Measurements from ENCODE around the gene RASGRF2.

Gene RASGRF2

GRCh38 chr5:81183811-81184748 is 223.9 kb downstream of the RASGRF2 start:
- TF ChIP-seq TAF1 (IDR thresholded peaks at IDR 0.05; ENCODE audit: borderline replicate concordance, low read depth, low read length) (no peak), POLR2A (IDR thresholded peaks at IDR 0.05; ENCODE audit: low read depth, low read length) (no peak), POLR2AphosphoS5 (IDR thresholded peaks at IDR 0.05; ENCODE audit: low read depth, low read length) (no peak)
- no peak for FAIRE-seq
- no peak for DNase-seq (ENCODE audit: insufficient read length)

GRCh38 chr5:81184749-81185110 is 224.6 kb downstream of the RASGRF2 start:
- no peak for DNase-seq (ENCODE audit: insufficient read length)
- no peak for TF ChIP-seq TAF1 (IDR thresholded peaks at IDR 0.05; ENCODE audit: borderline replicate concordance, low read depth, low read length)
- no peak for TF ChIP-seq POLR2AphosphoS5 (IDR thresholded peaks at IDR 0.05; ENCODE audit: low read depth, low read length)
- no peak for TF ChIP-seq POLR2A (IDR thresholded peaks at IDR 0.05; ENCODE audit: low read depth, low read length)
- FAIRE-seq, result no peak

- DNase-seq (ENCODE audit: insufficient read length), result no peak
- peak; percentile 48 for FAIRE-seq
- no peak for TF ChIP-seq POLR2AphosphoS5 (IDR thresholded peaks at IDR 0.05; ENCODE audit: low read depth, low read length)
- TF ChIP-seq POLR2A (IDR thresholded peaks at IDR 0.05; ENCODE audit: low read depth, low read length), result no peak
- no peak for TF ChIP-seq TAF1 (IDR thresholded peaks at IDR 0.05; ENCODE audit: borderline replicate concordance, low read depth, low read length)
Observed at GRCh38 chr5:81187885-81188284, 227.7 kb downstream of the RASGRF2 start.

DNA sequence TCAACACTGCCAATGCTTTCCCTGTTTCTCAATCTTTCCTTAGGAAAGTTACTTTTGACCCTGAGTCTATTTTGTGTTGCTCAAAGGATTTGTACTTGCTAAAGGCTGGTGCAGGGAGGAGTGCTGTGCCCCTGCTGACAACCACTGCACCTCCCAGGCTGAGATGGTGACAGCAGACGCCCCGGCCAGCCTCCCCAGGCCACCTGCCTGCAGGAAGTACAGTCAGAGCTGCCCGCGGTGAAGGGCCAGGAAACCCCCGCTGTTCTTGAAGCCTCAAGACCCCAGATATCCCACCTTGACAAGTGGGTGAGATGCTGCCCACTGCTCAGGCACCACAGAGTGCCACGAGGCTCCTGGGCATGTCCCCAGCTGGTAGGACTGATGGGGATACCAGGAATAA is 228.8 kb downstream of the RASGRF2 start:
- FAIRE-seq, result peak; percentile 54
- TF ChIP-seq POLR2A (IDR thresholded peaks at IDR 0.05; ENCODE audit: low read depth, low read length) (no peak), POLR2AphosphoS5 (IDR thresholded peaks at IDR 0.05; ENCODE audit: low read depth, low read length) (no peak), TAF1 (IDR thresholded peaks at IDR 0.05; ENCODE audit: borderline replicate concordance, low read depth, low read length) (no peak)
- no peak for DNase-seq (ENCODE audit: insufficient read length)

GRCh38 chr5:81189875-81190498 is 229.8 kb downstream of the RASGRF2 start:
- FAIRE-seq (no peak), DNase-seq (ENCODE audit: insufficient read length) (no peak)
- TF ChIP-seq POLR2AphosphoS5 (IDR thresholded peaks at IDR 0.05; ENCODE audit: low read depth, low read length) (no peak), POLR2A (IDR thresholded peaks at IDR 0.05; ENCODE audit: low read depth, low read length) (no peak), TAF1 (IDR thresholded peaks at IDR 0.05; ENCODE audit: borderline replicate concordance, low read depth, low read length) (no peak)

GRCh38 chr5:81191726-81192372 is 231.7 kb downstream of the RASGRF2 start:
- no peak for TF ChIP-seq TAF1 (IDR thresholded peaks at IDR 0.05; ENCODE audit: borderline replicate concordance, low read depth, low read length)
- TF ChIP-seq POLR2AphosphoS5 (IDR thresholded peaks at IDR 0.05; ENCODE audit: low read depth, low read length), result no peak
- TF ChIP-seq POLR2A (IDR thresholded peaks at IDR 0.05; ENCODE audit: low read depth, low read length), result no peak
- DNase-seq (ENCODE audit: insufficient read length) (no peak), FAIRE-seq (no peak)

GRCh38 chr5:81192373-81192750 is 232.2 kb downstream of the RASGRF2 start:
- TF ChIP-seq POLR2A (IDR thresholded peaks at IDR 0.05; ENCODE audit: low read depth, low read length) (no peak), TAF1 (IDR thresholded peaks at IDR 0.05; ENCODE audit: borderline replicate concordance, low read depth, low read length) (no peak), POLR2AphosphoS5 (IDR thresholded peaks at IDR 0.05; ENCODE audit: low read depth, low read length) (no peak)
- FAIRE-seq (no peak), DNase-seq (ENCODE audit: insufficient read length) (no peak)

DNA sequence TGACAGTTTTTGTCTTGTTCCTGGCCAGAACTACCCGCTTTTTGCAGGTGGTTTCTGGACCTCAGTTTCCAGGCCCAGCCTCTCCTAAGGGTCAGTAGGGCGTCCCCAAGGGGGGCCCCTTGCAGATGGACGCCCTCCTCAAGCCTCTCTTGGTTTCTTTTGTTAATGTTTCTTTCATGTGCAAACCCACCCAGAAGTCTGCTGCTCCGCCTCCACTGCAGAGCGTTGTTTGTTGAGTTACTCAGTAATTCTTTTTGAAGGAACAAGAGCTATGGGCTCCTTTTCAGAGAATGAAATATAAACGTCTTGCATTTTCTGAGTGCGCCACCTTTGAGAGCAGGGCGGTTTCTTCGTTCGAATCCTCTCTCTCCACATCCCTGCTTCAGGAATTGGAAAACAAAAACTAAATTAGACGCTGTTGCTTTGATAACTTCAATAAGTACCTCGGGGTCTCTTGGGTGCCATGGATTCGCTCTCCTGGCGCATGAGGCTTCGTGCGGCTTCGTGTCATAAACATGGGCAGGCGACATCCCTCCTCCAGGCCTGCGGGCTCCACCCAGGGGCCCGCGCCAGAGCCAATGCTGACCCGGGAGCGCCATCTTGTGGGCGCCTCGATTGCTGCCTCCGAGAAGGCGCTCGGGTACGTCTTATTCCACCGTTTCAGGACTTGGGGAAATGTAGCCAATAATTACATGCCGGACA is 234.6 kb downstream of the RASGRF2 start:
- FAIRE-seq, result peak; percentile 90
- no peak for TF ChIP-seq TAF1 (IDR thresholded peaks at IDR 0.05; ENCODE audit: borderline replicate concordance, low read depth, low read length)
- TF ChIP-seq POLR2AphosphoS5 (IDR thresholded peaks at IDR 0.05; ENCODE audit: low read depth, low read length), result no peak
- no peak for TF ChIP-seq POLR2A (IDR thresholded peaks at IDR 0.05; ENCODE audit: low read depth, low read length)
- peak; percentile 85 for DNase-seq (ENCODE audit: insufficient read length)

DNA sequence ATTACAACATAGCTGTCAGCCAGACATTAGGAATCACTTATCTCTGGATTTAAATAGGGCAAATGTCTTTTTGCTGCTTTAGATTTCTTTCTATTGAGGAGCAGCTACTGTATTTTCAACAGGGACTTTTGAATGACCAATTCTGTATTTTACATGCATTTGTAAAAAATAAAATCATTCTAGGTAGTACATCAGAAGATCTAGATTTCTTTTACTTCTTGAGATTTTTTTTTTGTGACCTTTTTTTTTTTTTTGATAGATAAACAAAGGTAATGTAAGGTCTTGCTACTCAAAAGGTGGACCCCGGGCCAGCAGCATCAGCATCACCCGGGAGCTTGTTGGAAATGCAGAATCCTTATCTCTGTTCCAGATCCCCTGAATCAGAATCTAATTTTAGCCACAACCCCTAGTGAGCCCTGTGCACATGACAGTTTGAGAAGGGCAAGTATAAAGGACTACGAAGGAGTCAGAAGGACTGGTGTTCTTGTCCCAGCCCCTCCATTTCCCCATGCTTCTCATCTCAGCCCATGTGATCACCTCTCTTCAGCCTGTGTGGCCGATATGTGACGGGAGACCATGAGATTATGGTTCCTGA is 235.3 kb downstream of the RASGRF2 start:
- FAIRE-seq, result no peak

DNA sequence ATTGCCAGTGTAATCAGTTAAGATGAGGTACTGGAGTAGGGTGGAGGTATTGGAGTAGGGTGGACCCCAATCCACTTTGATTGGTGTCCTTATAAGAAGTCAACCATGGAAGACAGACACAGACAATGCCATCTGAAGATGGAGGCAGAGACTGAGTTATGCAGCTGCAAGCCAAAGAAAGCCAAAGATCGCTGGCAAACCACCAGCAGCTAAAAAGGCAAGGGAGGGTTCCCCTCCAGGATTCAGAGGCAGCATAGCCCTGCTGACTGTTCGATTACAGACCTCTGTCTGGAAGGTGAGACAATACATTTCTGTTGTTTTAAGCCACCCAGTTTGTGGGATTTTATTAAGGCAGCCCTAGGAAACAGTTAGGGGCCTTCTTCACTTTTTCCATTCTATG is 242.5 kb downstream of the RASGRF2 start:
- DNase-seq (ENCODE audit: insufficient read length) (no peak), FAIRE-seq (no peak)
- TF ChIP-seq TAF1 (IDR thresholded peaks at IDR 0.05; ENCODE audit: borderline replicate concordance, low read depth, low read length) (no peak), POLR2AphosphoS5 (IDR thresholded peaks at IDR 0.05; ENCODE audit: low read depth, low read length) (no peak), POLR2A (IDR thresholded peaks at IDR 0.05; ENCODE audit: low read depth, low read length) (no peak)

More for the DNA sequence above, 235.3 kb downstream of the RASGRF2 start:
- DNase-seq (ENCODE audit: insufficient read length), result no peak
- TF ChIP-seq TAF1 (IDR thresholded peaks at IDR 0.05; ENCODE audit: borderline replicate concordance, low read depth, low read length) (no peak), POLR2A (IDR thresholded peaks at IDR 0.05; ENCODE audit: low read depth, low read length) (no peak), POLR2AphosphoS5 (IDR thresholded peaks at IDR 0.05; ENCODE audit: low read depth, low read length) (no peak)
